ENCODE measurements around the gene BEX3. TPM values are rescaled to one million over a fixed set of nuclear protein-coding genes. Genes with fewer than 3 reads are reported as not detected.

Gene BEX3
- total RNA-seq, 4 donors from 2014 or later, result 17.1 to 53.4 (median 39.4) TPM

GRCh38 chrX:103417370-103417769, 41.0 kb downstream of the BEX3 start:
- DNase-seq, result no peak
- in situ Hi-C loops (cut with MboI; ENCODE audit: low pct_ligation_motif_present in 1 of 4, low pct_unique_long_range_greater_than_20kb in 1 of 4, low sequenced_read_pairs in 3 of 4) (no loop called here), intact Hi-C loops (cut with DNase I; ENCODE audit: low total_unique reads) (no loop called here)
- Histone ChIP-seq H3K4me1 (no peaks in the 10 kb centered on the region), H3K27me3 (no peaks in the 10 kb centered on the region), H3K36me3 (no peaks in the 10 kb centered on the region), H3K27ac (no peak overlapping the region), H3K4me3 (no peak overlapping the region), H3K9me3 (no peaks in the 10 kb centered on the region)
- TF ChIP-seq CTCF (IDR thresholded peaks at IDR 0.05) (no peak), POLR2AphosphoS5 (IDR thresholded peaks at IDR 0.05) (no peak), EP300 (IDR thresholded peaks at IDR 0.05; ENCODE audit: low read depth) (no peak), POLR2A (IDR thresholded peaks at IDR 0.05) (no peak)
- 52 to 83% methylated on average over 1 of the region's 1 CpG for WGBS, 2 donors (ENCODE audit: low coverage in 1 of 2)

- WGBS, 2 donors (ENCODE audit: low coverage in 1 of 2), result 50% methylated on average over 2 of the region's 2 CpGs; no CpG with 5 or more reads in 1 of the 2 donors
- Histone ChIP-seq H3K9me3 (no peaks in the 10 kb centered on the region), H3K27ac (no peak overlapping the region), H3K4me3 (no peak overlapping the region), H3K36me3 (no peaks in the 10 kb centered on the region), H3K4me1 (no peaks in the 10 kb centered on the region), H3K27me3 (no peaks in the 10 kb centered on the region)
- TF ChIP-seq POLR2AphosphoS5 (IDR thresholded peaks at IDR 0.05) (no peak), EP300 (IDR thresholded peaks at IDR 0.05; ENCODE audit: low read depth) (no peak), CTCF (IDR thresholded peaks at IDR 0.05) (no peak), POLR2A (IDR thresholded peaks at IDR 0.05) (no peak)
- DNase-seq, result no peak
- in situ Hi-C loops (cut with MboI; ENCODE audit: low pct_ligation_motif_present in 1 of 4, low pct_unique_long_range_greater_than_20kb in 1 of 4, low sequenced_read_pairs in 3 of 4) (no loop called here), intact Hi-C loops (cut with DNase I; ENCODE audit: low total_unique reads) (no loop called here)
Observed at GRCh38 chrX:103417933-103418332, 41.6 kb downstream of the BEX3 start.

DNA sequence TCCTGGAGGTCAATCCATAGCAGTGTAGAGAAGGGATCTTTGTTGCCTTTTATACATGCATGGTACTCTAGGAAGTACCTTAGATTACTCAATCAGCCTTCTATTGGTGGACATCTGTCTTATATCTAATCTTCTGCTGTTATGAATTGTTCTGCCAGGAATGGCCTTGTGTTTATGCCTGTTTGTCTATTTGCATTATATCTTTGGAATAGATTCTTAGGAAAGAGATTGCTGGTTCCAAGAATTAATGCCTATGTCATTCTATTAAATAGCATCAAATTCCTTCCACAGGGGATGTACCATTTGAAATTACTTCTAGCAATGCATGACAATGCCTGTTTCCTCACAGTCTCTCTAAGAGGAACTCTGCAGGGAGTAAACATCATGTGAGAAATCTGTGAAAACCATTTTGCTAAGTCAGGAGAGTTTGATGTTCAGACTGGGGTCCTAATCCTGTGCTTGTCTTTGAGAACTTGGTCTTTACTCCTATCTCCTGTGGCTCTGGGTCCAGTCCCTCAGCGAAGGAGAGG, 42.5 kb downstream of the BEX3 start:
- Histone ChIP-seq H3K36me3 (no peaks in the 10 kb centered on the region), H3K4me3 (no peak overlapping the region), H3K27me3 (no peaks in the 10 kb centered on the region), H3K9me3 (no peaks in the 10 kb centered on the region), H3K27ac (no peak overlapping the region), H3K4me1 (no peaks in the 10 kb centered on the region)
- no peak for DNase-seq
- no peak for TF ChIP-seq POLR2A (IDR thresholded peaks at IDR 0.05)
- TF ChIP-seq EP300 (IDR thresholded peaks at IDR 0.05; ENCODE audit: low read depth), result no peak
- TF ChIP-seq CTCF (IDR thresholded peaks at IDR 0.05), result no peak
- no peak for TF ChIP-seq POLR2AphosphoS5 (IDR thresholded peaks at IDR 0.05)
- WGBS, 2 donors (ENCODE audit: low coverage in 1 of 2), result 63% methylated on average over 1 of the region's 1 CpG; no CpG with 5 or more reads in 1 of the 2 donors
- in situ Hi-C loops (cut with MboI; ENCODE audit: low pct_ligation_motif_present in 1 of 4, low pct_unique_long_range_greater_than_20kb in 1 of 4, low sequenced_read_pairs in 3 of 4) (no loop called here), intact Hi-C loops (cut with DNase I; ENCODE audit: low total_unique reads) (no loop called here)

- TF ChIP-seq EP300 (IDR thresholded peaks at IDR 0.05; ENCODE audit: low read depth) (no peak), POLR2AphosphoS5 (IDR thresholded peaks at IDR 0.05) (no peak), CTCF (IDR thresholded peaks at IDR 0.05) (no peak), POLR2A (IDR thresholded peaks at IDR 0.05) (no peak)
- intact Hi-C loops (cut with DNase I; ENCODE audit: low total_unique reads) (no loop called here), in situ Hi-C loops (cut with MboI; ENCODE audit: low pct_ligation_motif_present in 1 of 4, low pct_unique_long_range_greater_than_20kb in 1 of 4, low sequenced_read_pairs in 3 of 4) (no loop called here)
- no peaks in the 10 kb centered on the region for H3K4me1 ChIP-seq
- no peaks in the 10 kb centered on the region for H3K27me3 ChIP-seq
- no peaks in the 10 kb centered on the region for H3K9me3 ChIP-seq
- no peak overlapping the region for H3K27ac ChIP-seq
- no peaks in the 10 kb centered on the region for H3K36me3 ChIP-seq
- H3K4me3 ChIP-seq, result no peak overlapping the region
- WGBS, 2 donors (ENCODE audit: low coverage in 1 of 2), result 77% methylated on average over 3 of the region's 3 CpGs; no CpG with 5 or more reads in 1 of the 2 donors
- DNase-seq, result no peak
Observed at GRCh38 chrX:103423955-103424638, 47.8 kb downstream of the BEX3 start.

Small RNAs within 50 kb of the gene (small RNA-seq; reads per million reads assigned to genes)
- 0 reads per million in 4 donors for gene Z92846.1

Other genes starting within 250 kb of the BEX3 start
- gene BEX4, start 161.4 kb upstream of the BEX3 start, total RNA-seq, result 10 to 100 TPM in 3 of 4 donors, 1 to 10 TPM in 1; 4.4 to 27.5 (median 16.2) TPM
- gene TCEAL8, start 121.4 kb upstream of the BEX3 start, total RNA-seq, result 10 to 100 TPM in 2 of 4 donors, 1 to 10 TPM in 2; 8.0 to 41.4 (median 20.8) TPM
- gene TCEAL5, start 99.8 kb upstream of the BEX3 start, total RNA-seq, result under 1 TPM in 1 of 4 donors, not detected in 3; 0.64 TPM
- 1 to 10 TPM in 3 of 4 donors, not detected in 1; 7.5 to 9.1 (median 8.7) TPM for gene BEX2, start 65.5 kb upstream of the BEX3 start, total RNA-seq
- gene TCEAL7, start 46.3 kb upstream of the BEX3 start, total RNA-seq, result 1 to 10 TPM in 3 of 4 donors, not detected in 1; 2.8 to 3.7 (median 3.5) TPM
- gene TCEAL9, start 20.0 kb upstream of the BEX3 start, total RNA-seq, result 10 to 100 TPM; 18.3 to 64.1 (median 26.5) TPM
- gene RAB40A, start 143.0 kb downstream of the BEX3 start, total RNA-seq, result 1 to 10 TPM in 1 of 4 donors, under 1 TPM in 1, not detected in 2; 0.55 to 1.4 TPM
- 100 to 1,000 TPM in 1 of 4 donors, 10 to 100 TPM in 3; 25.5 to 118 (median 55.6) TPM for gene TCEAL4, start 209.0 kb downstream of the BEX3 start, total RNA-seq
- 10 to 100 TPM in 2 of 4 donors, 1 to 10 TPM in 2; 3.4 to 16.7 (median 12.4) TPM for gene TCEAL3, start 231.4 kb downstream of the BEX3 start, total RNA-seq